Stimulated activated CD4-positive, alpha-beta T cell treated with anti-CD3 and anti-CD28 coated beads, TNF-alpha, amount 100 ng/mL, for 48 hours (primary cell): Measurements from ENCODE around the gene NGB.

Experiments used
- DNase-seq, 3 donors: peaks; one replicate each; pipeline ENCODE4 v3.0.0-alpha.2; 2020; ENCODE audit warnings: low read depth in 3 of 3

The NGB gene

DNA sequence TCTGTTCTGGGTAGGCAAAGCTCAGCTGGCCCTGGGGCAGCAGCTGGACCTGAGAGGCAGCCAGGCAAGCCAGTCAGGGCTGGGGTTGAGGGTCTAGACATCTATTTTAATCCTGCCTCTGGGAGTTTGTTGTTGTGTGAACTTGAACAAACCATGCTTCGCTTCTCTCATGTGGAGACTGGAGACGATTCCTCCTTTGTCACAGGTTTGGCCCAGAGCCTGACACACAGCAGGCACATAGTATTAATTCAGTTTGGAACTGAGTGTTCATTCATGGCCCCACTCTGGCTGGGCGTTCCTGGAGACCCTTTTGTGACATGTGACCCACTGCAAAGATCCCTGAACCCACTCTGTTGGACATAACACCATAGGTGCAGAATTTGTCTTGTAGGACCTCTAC is 39.3 kb downstream of the NGB start:
- DNase-seq, result no peak

DNA sequence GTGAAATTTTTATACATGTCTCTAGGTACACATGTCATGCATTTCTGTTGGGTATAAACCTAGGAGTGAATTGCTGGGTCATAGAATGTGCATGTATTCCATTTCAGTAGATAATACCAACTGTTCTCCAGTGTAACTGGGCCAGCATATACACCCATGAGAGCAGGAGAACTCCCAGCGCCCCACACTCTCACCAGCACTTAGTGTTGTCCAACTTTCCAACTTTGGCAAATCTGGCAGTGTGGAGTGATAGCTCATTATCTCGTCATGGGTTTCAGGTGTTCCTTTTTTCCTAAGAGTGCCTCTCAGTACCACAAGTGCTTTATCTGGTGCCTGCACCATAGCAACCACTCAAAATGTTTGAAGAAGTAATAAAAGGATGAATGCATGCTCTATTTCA is 40.1 kb downstream of the NGB start:
- DNase-seq, result no peak

DNA sequence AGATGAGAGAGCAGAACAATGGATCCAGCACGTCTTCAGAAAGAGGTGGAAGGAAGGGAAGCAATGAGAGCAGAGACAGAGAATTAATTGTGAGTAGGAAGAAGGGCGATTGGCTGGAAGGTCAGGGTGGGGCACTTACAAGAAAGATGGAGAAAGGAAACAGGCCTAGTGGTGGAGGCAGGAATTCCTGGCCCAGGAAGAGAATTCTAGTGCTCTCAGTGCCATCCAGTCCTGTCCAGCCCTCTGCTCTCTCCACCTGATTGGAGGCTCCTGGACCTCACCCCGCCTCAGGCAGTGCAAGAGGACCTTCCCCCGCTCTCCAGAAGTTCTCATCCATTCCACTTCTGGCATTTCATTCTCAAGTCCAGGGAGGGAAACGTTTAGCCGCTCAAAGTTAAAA is 43.0 kb downstream of the NGB start:
- DNase-seq, result no peak

DNA sequence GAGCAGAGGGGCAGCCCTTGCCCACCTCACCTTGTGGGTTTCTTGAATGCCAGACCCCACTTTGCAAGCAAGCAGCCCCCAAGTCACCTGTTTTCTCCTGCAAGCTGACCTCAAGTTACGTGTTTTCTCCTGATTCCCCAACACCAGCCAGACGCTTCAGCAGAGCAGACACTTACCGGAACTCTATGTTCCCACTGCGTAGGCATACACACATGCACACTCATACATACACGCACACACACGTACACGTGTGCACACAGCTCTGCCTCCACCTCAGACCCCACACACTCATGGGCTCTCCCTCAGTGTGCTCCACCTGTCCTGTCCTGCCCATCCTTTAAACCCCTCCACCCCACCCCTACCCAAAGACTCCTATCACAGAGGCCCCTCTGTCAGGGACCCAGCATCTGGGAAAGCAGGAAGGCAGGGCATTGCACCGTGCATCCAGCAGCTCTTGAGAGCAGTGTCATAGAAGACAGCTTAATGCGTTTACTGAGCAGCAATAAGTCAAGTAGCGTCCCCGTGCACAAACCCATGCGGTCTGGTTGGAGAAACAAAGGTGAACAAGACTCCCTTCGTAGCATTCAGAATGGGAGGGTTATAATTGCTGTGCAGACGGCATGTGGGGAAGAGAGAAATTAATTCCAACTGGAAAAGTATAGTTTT is 45.0 kb downstream of the NGB start:
- DNase-seq, result no peak

DNA sequence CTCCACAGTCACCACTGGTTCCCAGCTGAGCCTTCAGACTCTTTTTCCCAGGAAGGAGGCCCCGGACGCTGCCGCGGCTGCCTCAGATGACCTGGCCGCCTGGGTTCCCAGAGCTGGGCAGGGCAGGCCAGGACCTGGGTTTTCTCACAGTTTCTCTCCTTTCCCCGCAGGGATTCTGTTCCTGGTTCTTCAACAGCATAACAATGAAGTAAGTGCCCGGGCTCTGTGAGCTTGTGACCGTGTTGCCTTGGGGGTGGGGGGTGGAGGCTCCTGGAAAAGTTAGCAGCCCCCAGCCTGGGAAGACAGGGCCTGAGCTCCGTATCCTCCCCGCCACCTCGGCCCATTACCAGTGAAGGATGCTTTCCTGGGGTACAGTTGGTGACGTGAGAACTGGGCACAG is 45.8 kb downstream of the NGB start:
- DNase-seq, result no peak

DNA sequence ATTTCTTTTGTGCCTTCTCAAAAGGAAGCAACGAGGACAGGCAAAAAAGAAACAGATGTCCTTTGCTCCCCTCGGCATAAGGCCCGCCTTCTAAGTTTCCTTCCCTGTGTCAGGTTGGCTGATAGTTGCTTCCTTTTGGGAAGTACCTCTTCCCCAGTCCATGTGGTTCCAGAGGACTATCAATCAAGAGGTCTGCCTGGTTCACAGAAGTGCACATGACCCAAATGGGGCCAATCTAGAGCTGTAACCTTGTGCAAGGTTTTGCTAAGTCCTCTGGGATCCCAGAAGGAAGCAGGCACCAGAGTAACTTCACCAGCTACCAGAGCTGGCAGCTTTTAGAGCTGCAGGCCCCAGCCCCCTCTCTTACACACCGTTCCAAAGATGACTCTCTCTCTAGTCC is 46.8 kb downstream of the NGB start:
- no peak for DNase-seq

DNA sequence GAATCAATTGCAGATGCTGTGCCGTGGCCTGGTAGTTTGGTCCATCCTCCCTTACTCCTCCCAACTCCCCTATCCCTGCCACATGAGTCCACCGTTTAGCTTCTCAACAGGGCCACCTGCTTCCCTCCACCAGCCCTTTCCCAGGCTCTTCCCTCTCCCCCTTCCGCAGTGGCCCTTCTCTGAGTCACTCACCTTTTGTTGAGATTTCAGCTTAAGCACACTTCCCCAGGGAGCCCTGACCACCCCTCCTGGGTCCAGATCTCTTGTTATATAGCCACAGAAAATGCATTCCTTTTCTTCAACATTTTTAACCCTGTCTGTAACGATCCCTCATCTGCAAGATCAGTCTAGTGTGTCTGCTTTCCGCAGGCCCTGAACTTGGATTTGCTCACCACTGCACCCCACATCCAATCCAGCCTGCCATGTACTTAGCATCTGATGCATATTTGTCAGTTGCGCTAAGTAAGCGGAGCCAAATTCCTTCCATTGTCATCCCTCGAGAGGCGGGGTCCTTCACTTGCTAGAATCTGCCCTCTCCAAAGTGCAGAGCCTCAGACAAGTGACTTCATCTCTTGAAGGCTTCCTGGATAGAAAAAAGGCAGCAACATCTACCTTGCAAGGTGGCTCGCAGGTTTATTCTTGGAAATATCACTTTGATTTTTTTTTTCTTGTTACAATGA is 48.3 kb downstream of the NGB start:
- no peak for DNase-seq

DNA sequence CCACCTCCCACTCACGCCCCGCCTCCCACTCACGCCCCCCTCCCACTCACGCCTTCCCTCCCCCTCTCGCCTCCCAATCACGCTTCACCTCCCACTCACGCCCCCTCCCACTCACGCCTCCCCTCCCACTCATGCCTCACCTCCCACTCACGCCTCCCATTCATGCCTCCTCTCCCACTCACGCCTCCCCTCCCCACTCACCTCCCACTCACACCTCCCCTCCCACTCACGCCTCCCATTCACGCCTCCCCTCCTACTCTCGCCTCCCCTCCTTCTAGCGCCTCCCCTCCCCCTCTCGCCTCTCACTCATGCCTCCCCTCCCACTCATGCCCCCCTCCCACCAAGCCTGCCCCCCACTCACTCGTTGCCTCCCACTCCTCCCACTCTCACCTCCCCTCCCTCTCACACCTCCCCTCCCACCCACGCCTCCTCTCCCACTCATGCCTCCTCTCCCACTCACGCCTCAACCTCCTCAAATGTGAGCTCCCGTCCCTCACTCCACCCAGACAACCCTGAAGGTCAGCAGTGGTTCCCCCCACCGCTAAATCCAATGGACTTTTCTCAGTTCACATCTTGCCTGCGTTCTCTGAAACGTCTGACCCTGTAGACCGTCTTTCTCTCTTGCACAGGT is 49.6 kb downstream of the NGB start:
- no peak for DNase-seq

DNA sequence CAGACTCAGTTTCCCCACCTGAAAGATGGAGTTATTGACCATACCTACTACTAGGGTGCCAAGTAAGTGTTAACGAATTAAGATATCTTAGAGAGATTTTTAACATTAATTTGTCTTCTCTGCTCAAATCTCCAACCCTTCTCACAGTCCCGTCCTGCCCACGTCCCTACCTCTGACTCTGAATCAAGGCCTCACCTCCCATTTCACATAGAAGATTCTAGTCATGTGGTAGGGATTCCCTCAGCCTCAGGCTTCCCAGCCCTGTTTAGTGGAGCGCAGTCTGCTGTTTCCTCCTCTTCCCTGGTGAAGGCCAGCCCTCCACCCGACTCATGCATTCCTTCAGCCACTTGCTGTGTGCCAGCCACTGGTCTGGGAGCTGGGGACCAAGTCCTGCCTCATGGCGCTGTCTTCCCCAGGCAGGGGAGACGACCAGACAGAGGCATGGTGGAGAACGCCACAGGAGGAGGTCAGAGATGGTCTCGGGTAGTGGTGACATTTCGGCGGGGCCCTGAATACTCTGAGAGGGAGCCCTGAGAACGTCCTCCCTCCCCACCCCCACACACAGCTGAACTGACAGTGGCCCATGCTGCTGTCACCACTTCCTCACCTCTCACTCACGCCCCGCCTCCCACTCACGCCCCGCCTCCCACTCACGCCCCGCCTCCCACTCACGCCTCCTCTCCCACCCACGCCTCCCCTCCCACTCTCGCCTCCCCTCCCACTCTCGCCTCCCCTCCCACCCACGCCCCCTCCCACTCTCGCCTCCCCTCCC is 50.6 kb downstream of the NGB start:
- no peak for DNase-seq

DNA sequence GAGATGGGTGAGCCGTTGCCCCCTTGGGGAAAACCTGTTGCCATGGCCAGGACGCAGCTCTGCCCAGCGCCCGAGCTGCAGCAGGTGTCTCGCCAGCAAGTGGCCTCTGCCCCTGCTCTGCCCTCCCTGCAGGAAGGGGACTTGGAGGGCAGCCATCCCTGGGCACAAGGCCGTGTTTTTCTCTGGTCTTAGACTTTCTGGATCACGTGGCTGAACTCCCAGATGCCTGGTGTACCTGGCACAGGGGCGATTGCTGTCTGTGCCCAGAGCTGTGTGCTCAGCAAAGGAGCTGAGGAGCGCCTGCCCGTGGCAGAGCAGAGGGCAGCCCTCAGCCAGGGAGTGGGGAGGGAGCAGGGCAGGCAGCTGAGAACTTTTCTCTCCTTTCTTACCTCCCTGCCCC is 51.4 kb downstream of the NGB start:
- DNase-seq, result no peak

DNA sequence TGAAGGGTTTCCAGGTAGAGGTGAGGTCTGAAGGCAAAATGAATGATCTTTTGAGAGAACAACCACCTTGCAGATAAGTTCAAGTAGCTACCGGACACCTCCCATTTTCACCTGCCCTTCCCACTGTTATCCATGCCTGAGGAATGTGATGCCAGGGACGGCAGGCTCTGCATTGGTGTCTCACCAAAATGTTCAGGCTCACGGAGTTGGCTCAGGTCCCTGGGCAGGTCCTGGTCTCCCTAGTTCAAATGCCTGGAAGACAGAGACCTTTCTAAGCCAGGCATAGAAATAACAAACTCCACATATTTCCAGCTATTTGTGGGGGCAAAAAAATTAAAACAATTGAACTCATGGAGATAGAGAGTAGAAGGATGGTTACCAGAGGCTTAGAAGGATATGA is 53.5 kb downstream of the NGB start:
- no peak for DNase-seq
